Amniotic epithelial cell (primary cell): ENCODE data around the gene PDE8B.

Source experiments
- DNase-seq: peaks from one replicate; pipeline ENCODE4 v3.0.0-alpha.2; 2010; ENCODE audit warnings: low read depth

Gene PDE8B

DNA sequence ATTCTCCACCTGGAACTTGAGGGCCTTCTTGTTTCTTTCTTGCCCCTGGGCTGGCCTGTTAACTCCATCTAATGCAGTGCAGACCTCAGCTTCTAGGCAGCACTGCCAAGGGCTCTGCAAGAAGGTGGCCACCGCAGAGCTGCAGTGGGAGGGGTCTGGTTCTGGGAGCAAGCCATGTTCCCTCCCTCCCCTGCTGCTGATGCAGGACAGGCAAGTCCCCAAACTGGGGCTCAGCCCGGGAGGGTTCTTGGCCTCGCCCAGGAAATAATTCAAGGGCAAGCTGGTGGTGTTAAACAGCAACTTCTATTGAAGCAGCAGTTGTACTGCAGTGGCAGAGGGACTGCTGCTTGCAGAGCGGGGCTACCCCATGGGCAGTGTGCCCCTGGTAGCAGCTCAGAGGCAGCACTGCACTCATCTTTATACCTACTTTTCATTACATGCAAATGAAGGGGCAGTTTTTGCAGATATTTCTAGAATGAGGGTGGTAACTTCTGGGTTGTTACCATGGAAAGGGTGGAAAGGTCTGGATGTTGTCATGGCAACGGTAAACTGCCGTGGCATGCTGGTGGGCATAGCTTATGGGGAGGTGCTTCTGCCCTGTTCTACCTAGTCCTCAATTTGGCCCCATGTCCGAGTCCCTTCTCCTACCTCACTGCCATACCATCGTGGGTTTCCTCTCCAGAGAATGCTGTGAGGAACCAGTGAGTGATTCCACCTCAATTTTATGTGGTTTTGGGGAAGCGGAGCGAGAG is 199.6 kb downstream of the PDE8B start:
- no peak for DNase-seq

DNA sequence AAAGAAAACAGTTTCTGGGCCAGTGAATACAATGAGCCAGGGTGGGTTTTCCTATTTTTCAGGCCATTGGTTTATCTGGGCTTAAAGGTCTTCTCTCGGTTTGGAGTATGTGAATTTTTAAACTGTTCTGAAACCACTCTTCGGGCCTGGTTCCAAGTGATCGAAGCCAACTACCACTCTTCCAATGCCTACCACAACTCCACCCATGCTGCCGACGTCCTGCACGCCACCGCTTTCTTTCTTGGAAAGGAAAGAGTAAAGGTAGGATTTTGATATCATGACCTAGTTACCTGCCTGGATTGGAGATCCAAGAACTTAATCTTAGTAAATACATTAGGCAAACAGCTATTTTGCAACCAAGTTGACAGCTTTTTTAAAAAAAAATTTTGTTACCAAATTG is 202.6 kb downstream of the PDE8B start:
- no peak for DNase-seq

DNA sequence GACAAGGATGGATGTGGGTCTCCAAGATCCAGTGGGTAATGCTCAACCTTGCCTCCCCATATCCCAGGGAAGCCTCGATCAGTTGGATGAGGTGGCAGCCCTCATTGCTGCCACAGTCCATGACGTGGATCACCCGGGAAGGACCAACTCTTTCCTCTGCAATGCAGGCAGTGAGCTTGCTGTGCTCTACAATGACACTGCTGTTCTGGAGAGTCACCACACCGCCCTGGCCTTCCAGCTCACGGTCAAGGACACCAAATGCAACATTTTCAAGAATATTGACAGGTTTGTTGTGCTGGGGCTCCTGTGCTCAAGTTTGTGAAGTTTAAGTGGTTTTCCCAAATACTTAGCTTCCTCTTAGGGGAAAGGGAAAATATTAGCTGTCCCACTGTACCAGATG is 207.7 kb downstream of the PDE8B start:
- no peak for DNase-seq

DNA sequence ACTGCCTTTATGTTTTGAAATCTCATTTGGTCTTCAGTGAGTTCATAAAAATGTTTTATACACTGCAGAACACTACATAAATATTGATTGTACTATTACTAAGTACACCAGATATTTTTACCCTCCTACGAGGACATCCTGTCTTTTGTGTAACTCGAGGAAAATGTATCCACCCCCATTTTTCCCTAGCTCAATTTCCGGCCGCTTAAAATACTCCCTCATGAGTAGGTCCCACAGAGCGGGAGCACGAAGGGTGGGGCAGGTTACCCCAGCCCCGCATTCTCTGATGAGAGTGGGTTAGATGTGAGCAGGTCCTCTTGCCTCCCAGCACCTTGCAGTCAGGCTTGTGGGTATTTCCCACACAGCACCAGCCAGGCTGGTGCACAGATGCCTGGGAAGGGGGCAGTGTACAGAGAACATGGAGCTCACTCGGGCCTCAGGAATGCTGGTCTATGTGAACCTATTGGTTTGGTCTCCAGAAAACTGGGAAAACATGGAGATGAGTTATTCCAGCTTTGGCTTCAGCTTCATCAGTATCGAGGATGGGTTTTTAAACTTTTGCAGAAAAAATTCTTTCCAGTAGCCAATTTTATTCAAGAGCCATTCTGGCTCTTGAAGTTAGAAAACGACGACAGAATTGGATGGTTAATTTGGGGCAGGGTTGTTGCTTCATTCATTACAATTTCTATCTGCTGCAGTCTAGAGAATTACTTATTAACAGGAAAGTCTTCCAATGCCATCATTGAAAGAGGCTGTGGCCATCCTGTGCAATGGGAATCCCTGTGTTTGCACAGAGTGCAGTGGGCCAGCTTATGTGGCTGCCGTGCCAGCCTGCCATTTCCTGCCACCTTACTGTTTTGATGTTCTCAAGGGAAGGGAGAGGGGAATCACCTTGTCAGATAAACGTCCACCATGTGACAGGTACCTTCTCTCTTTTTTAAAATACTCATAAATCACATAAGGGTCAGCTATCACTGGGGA is 208.4 kb downstream of the PDE8B start:
- no peak for DNase-seq

DNA sequence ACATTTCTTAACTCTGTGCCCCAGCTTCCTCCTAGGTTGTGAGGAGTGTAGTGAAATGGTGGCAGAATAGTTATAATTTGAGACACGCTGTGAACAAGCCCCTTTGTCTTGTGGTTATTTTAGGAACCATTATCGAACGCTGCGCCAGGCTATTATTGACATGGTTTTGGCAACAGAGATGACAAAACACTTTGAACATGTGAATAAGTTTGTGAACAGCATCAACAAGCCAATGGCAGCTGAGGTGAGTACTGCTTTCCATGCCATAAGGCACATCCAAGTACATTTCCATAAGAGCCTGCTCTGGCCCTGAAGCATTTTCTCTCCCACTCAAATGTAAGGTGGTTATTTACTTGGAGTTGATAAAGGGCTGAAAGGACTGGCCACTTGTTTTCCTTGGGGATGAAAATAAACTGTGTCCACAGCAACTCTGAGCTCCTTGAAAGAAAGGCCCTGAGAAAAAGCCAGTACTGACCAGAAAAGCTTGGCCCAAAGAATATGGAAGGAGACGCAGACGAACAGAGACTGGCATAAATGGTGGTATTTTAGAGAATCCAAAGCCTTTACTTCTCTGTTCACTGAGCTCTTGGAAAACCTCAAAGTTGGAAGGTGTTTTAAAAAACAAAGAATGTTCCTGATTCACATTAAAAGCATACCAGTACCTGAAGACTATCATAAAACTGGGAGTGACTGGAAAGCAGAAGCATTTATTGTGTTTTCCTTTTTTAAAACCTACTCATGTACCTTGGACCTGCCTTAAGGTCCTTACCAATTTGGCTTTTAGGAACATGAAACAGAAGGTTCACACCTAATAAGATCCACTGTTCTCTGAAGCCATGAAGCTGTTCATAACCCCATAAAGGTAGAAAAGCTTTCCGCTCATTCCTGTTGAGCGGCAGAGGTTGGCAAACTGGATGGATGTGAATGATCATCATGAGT is 209.4 kb downstream of the PDE8B start:
- DNase-seq, result no peak

DNA sequence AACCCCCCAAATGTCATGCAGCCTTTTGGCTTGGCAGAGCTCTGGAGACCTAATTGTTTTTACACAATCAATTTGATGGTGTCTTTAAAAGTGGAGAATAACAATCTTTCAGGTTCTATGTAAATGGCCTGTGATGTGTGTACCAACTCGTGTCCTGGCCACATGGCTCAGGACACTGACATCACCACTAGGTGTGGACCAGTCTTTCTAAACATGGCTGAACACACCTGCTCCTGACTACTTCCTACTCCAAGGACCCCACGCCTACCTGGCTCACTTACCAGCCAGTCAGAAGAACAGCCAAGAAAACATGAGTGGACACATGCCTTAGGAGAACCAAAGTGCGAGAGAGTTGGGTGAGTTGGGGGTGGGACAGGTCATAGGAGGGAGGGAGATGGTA is 210.5 kb downstream of the PDE8B start:
- DNase-seq, result no peak

DNA sequence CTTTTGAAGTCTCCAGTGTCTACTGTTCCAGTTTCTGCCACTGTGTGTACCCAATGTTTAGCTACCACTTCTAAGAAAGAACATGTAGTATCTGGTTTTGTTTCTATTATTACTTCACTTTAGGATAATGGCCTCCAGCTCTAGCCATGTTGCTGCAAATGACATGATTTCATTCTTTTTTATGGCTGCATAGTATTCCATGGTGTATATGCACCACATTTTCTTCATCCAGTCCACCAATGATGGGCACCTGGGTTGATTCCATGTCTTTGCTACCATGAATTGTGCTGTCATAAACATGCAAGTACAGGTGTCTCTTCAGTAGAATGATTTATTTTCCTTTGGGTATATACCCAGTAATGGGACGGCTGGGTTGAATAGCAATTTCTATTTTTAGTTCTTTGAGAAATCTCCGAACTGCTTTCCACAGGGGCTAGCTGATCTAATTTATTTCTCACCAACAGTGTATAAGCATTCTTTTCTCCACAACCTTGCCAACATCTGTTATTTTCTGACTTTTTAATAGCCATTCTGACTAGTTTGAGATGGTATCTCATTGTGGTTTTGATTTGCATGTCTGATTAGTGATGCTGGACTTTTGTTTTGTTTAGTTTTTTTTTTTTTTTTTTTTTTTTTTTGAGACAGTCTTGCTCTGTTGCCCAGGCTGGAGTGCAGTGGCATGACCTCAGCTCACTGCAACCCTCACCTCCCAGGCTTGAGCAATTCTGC is 212.7 kb downstream of the PDE8B start:
- no peak for DNase-seq

DNA sequence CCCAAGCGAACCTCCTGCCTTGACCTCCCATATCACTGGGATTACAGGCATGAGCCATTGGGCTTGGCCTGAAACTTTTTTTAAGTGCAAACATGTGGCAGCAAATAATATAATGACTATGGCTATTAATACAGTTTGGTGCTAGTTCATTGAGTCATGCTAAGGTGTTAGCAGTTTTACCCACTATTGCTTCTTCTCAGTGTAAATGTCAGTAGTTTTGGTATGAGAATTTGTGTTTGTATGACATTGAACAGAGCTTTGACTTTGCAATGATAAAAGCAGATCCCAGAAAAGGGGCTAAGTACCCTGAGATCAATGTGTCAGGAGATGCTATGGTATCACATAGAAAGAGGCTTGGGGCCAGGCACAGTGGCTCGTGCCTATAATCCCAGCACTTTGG is 214.4 kb downstream of the PDE8B start:
- DNase-seq, result no peak

DNA sequence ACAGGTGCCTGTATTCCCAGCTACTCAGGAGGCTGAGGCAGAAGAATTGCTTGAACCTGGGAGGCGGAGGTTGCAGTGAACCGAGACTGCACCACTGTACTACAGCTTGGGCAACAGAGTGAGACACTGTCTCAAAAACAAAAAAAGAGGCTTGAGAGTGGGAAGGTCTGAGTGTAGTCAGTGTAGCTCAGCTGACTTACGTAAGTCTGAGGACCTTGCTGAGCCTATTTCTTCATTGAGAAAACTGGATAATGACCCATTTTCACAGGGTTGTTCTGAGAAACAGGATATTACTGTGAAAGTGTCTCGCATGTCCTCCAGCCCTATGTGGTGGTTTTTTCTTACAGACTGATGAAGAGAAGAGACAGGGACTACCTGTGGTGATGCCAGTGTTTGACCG is 214.9 kb downstream of the PDE8B start:
- DNase-seq, result no peak

DNA sequence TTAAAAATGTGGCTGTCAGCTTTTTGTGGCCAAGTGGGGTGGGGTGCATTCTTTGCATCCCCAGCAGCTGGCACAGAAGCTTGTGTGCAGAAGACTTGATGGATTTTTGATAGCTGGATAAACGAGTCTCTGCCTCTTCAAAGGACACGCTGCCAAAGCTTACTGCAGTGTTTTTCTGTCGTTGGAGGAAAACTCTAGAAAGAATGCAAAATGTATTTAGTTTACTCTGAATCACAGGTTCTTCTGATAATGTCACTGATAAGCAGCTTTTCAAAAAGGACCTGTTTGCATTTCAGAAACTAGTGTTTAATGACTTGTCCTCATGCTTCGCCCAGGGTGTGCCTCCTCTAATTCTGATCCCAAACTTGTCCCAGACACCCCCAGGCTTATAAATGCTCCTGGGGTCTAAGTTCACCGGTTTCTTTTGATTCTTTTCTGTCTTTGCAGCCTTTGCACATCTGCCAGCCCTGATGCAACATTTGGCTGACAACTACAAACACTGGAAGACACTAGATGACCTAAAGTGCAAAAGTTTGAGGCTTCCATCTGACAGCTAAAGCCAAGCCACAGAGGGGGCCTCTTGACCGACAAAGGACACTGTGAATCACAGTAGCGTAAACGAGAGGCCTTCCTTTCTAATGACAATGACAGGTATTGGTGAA is 215.6 kb downstream of the PDE8B start:
- no peak for DNase-seq

DNA sequence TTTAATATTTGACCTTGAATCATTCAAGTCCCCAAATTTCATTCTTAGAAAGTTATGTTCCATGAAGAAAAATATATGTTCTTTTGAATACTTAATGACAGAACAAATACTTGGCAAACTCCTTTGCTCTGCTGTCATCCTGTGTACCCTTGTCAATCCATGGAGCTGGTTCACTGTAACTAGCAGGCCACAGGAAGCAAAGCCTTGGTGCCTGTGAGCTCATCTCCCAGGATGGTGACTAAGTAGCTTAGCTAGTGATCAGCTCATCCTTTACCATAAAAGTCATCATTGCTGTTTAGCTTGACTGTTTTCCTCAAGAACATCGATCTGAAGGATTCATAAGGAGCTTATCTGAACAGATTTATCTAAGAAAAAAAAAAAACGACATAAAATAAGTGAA is 216.2 kb downstream of the PDE8B start:
- peak; percentile 30 for DNase-seq

DNA sequence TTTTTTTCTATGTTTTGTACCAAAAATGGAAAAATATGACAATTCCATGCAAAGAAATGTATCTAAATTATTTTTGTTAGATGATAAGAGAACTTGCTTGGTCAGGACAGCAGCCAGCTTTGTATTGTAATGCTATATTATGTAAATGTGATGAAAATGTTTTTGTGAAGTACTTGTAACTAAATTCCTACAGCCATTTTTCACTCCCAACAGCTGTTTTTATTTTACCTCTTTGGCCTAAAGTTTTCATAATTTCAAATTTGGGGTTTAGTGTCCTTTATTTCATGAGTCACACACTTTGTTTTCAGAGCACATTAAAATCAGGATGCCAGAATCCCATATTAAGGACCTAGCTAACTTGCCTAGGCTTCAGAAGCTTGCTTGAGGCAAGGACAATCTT is 217.5 kb downstream of the PDE8B start:
- DNase-seq, result no peak

DNA sequence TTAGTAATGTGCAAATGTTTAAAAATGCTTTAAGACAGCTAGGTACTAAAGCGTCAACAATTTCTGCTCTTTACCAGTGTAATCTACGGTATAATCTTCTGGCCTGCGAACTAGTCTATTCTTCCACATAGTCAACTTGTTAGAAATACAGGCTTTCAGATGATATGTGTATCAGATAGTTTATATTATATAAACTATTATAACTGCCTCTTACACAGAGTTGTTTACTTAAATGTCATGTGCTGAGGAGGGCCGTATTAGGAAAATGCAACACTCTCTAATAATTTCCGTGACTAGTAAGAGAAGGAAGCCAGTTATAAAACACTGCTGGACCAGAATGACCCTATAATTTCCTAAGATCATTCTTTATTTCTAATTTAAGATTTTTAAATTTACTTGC is 218.0 kb downstream of the PDE8B start:
- no peak for DNase-seq

DNA sequence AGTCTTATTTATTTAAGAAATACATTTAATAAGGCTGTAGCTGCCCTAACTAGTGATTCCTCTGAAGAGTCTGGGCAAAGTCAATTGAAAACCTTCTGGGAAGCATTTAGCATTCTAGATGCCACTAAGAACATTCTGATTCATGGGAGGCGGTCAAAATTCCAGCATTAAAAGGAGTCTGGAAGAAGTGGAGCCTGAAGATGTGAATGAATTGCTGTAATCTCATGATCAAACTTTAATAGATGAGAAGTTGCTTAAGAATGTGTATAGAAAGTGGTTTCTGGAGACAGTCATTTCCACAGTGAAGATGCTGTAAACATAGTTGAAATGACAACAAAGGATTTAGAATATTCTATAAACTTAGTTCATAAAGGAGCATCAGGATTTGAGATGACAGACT is 220.2 kb downstream of the PDE8B start:
- no peak for DNase-seq

DNA sequence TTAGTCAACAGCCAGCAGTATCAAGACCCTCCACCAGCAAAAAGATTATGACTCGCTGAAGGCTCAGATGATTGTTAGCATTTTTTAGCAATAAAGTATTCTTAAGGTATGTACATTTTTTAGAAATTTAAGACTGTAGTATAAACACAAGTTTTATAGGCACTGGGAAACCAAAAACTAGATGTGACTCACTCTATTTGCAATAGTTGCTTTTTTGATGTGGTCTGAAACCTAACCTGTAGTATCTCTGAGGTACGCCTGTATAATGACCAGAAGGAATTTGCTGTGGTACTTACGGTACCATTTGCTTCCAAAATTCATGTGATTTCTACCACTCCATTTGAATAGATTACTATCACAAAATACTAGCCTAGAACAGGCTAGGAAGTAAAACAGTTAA is 220.8 kb downstream of the PDE8B start:
- no peak for DNase-seq

DNA sequence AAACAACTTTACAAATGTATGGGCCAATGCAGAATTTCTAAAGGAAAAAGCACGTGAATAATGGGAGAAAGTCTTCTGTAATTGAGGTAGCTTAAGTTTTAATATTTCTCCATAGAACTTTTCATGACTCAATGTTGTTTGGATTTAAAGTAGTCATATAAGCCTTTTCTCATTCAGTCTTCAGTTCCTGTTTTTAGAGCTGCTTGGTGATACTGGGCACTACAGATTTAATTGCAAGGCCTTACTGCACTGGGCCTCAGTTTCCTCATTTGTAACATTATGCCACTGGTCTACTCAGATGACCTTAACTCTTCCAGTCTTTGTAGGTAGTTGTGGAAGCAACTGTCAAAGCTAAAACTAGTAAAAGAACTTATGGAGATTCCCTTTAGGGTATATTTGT is 221.2 kb downstream of the PDE8B start:
- DNase-seq, result no peak

DNA sequence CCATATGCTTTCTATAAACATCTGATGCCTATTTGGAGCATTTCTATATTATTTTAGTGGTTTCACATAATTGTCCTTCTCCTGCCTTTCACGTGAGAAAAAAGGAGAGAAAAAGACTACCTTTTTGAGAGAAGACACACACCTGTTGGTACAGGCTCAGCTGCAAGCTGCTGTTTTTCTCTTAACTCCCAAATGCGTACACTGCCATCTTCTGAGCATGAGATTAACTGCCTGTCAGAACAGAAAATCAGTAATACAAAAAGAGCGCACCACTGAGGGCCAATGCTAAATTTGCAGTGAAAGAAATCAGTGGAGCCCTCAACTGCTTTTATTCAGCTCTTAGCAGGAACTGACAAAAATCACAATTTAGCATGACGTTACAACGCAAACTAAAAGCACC is 226.7 kb downstream of the PDE8B start:
- DNase-seq, result no peak

DNA sequence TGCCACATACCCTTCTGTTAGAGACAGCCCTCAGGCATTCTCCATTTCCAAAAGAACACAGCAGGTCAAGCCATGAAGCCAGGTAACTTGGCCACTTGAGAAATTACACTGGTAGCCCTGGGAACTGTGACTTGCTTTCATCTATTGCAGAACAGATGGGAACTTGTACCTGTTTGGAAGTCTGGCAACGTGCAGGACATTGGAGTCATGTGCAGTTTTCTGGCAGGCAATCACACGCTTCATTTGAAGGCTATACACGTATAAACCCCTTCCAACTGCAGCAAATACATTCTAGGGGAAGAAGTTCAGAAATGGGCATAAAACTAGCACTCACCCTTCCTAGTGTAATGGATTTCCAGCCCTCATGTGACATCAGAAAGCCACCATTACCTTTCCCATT is 227.6 kb downstream of the PDE8B start:
- no peak for DNase-seq

DNA sequence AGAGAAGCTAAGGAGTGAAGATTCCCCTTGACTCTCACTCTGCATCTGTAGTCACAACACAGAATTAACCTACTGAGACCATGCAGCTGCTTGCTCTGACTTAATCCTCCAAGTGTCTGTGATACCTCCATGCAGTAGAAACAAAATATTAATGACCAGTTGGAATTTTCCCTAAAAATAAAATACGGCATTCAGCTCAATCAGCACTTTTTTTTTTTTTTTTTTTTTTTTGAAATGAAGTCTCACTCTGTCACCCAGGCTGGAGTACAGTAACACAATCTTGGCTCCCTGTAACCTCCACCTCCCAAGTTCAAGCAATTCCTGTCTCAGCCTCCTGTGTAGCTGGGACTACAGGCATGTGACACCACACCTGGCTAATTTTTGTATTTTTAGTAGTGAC is 233.2 kb downstream of the PDE8B start:
- DNase-seq, result no peak

DNA sequence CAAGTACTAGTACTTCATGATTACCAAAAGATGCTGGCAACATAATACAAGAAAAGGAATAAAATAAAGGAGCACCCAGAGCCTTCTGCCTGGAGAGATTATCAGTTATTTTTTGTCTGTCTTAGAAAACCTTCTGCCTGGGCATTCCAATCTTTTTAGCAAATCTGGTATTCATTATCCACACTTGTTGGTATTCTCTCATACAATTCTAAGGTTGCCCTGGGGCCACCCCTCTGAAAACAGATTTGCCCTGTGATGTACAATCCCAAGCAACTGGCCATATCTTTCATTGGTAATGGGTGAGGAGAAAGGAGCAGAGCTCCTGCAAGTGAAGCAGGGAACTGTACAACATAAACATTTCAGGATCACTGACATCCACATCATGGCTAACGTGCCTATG is 233.9 kb downstream of the PDE8B start:
- no peak for DNase-seq

DNA sequence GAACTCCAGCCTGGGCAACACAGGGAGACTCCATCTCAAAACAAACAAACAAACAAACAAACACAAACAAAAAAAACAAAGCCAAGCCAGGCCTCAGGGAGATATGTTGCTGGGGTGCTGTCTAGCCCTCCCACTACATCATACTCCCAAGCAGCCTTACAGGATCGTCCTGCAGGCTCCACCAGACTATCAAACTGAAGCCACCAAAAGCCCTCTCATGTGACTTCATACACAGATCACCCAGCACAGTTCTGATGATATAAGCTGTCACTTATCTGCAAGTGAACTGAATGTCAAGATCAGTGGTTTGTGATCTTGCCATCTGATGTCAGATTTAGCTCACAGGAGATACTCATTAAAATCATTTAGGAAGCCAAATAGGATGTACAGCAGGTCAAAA is 238.4 kb downstream of the PDE8B start:
- no peak for DNase-seq
